Mesenchymal stem cell (in vitro differentiated cells and primary cell): ENCODE measurements around the gene ITGA11.

Experiments used
- DNase-seq: peaks from one replicate; pipeline ENCODE4 v3.0.0-alpha.2; 2013
- H2AFZ ChIP-seq: one replicate; pipeline ENCODE4 v1.6.1; 2013; ENCODE audit warnings: low read depth, mild to moderate bottlenecking, control low read depth, inconsistent platforms, low read length, moderate library complexity
- H2AK5ac ChIP-seq: 2 replicates; pipeline ENCODE4 v1.6.1; 2013; ENCODE audit warnings: low read length, moderate library complexity, mild to moderate bottlenecking, inconsistent platforms; ENCODE audit not compliant: severe bottlenecking
- H2BK120ac ChIP-seq: one replicate; pipeline ENCODE4 v1.6.1; 2013; ENCODE audit warnings: low read depth, mild to moderate bottlenecking, inconsistent platforms, low read length, moderate library complexity
- H2BK12ac ChIP-seq, 2 experiments: one replicate each; pipeline ENCODE4 v1.6.1; 2013; ENCODE audit warnings: inconsistent platforms in 2 of 2, low read length in 2 of 2, mild to moderate bottlenecking in 2 of 2, moderate library complexity in 2 of 2, control low read depth in 1 of 2
- H2BK15ac ChIP-seq: one replicate; pipeline ENCODE4 v1.6.1; 2013; ENCODE audit warnings: mild to moderate bottlenecking, low read depth, inconsistent platforms; ENCODE audit not compliant: poor library complexity, severe bottlenecking
- H2BK5ac ChIP-seq: 2 replicates; pipeline ENCODE4 v1.6.1; 2013; ENCODE audit warnings: low read depth, mild to moderate bottlenecking, low read length, control low read depth, inconsistent platforms; ENCODE audit not compliant: poor library complexity, severe bottlenecking
- H3K14ac ChIP-seq, 2 experiments: one replicate each; pipeline ENCODE4 v1.6.1; 2013; ENCODE audit warnings: inconsistent platforms in 2 of 2, low read length in 2 of 2, control low read depth in 1 of 2, mild to moderate bottlenecking in 1 of 2, moderate library complexity in 1 of 2
- H3K18ac ChIP-seq, 2 experiments: one replicate each; pipeline ENCODE4 v1.6.1; 2013; ENCODE audit warnings: inconsistent platforms in 2 of 2, low read length in 2 of 2, control low read depth in 1 of 2, low read depth in 1 of 2, mild to moderate bottlenecking in 1 of 2
- H3K23ac ChIP-seq, 2 experiments: one replicate each; pipeline ENCODE4 v1.6.1; 2013; ENCODE audit warnings: inconsistent platforms in 2 of 2, low read length in 2 of 2, mild to moderate bottlenecking in 2 of 2, moderate library complexity in 2 of 2, control low read depth in 1 of 2
- H3K27ac ChIP-seq: 2 replicates; pipeline ENCODE4 v1.5.1; 2013; ENCODE audit warnings: mild to moderate bottlenecking, moderate library complexity, low read length, control low read depth, inconsistent platforms; ENCODE audit not compliant: poor library complexity, severe bottlenecking
- H3K27me3 ChIP-seq, 2 experiments: 2 replicates each; pipeline versions ENCODE4 v1.6.1 to v1.7.0; 2013; ENCODE audit warnings: low read length in 2 of 2, mild to moderate bottlenecking in 2 of 2, moderate library complexity in 2 of 2, control low read depth in 1 of 2, inconsistent platforms in 1 of 2; ENCODE audit not compliant: control insufficient read depth in 1 of 2, insufficient read depth in 1 of 2
- H3K36me3 ChIP-seq, 2 experiments: 2 replicates each; pipeline versions ENCODE4 v1.6.1 to v1.7.0; 2013; ENCODE audit warnings: low read length in 2 of 2, control low read depth in 1 of 2, inconsistent platforms in 1 of 2, low read depth in 1 of 2, mild to moderate bottlenecking in 1 of 2; ENCODE audit not compliant: insufficient read depth in 2 of 2, control insufficient read depth in 1 of 2
- H3K4ac ChIP-seq, 2 experiments: one replicate each; pipeline ENCODE4 v1.6.1; 2013; ENCODE audit warnings: inconsistent platforms in 2 of 2, low read length in 2 of 2, mild to moderate bottlenecking in 2 of 2, moderate library complexity in 2 of 2, control low read depth in 1 of 2, low read depth in 1 of 2
- H3K4me1 ChIP-seq: 2 replicates; pipeline ENCODE4 v1.6.1; 2013; ENCODE audit warnings: low read depth, low read length, control low read depth; ENCODE audit not compliant: control insufficient read depth, insufficient read depth
- H3K4me2 ChIP-seq: 2 replicates; pipeline ENCODE4 v1.6.1; 2013; ENCODE audit warnings: low read length, mild to moderate bottlenecking, inconsistent platforms; ENCODE audit not compliant: poor library complexity, severe bottlenecking
- H3K4me3 ChIP-seq, 2 experiments: 2 replicates each; pipeline versions ENCODE4 v1.5.1 to v1.7.0; 2013; ENCODE audit warnings: low read length in 2 of 2, mild to moderate bottlenecking in 2 of 2, control low read depth in 1 of 2, low read depth in 1 of 2; ENCODE audit not compliant: insufficient read depth in 1 of 2
- H3K79me1 ChIP-seq: replicated peaks from 2 replicates; pipeline ENCODE4 v1.6.1; 2013; ENCODE audit warnings: mild to moderate bottlenecking, control low read depth, low read length, inconsistent platforms; ENCODE audit not compliant: poor library complexity, severe bottlenecking
- H3K9ac ChIP-seq: 2 replicates; pipeline ENCODE4 v1.7.0; 2013; ENCODE audit warnings: mild to moderate bottlenecking, low read length, moderate library complexity
- H3K9me3 ChIP-seq: 2 replicates; pipeline ENCODE4 v1.7.0; 2013; ENCODE audit warnings: mild to moderate bottlenecking, low read length; ENCODE audit not compliant: control insufficient read depth
- H4K8ac ChIP-seq: one replicate; pipeline ENCODE4 v1.6.1; 2013; ENCODE audit warnings: inconsistent platforms, mild to moderate bottlenecking, low read length, moderate library complexity
- H4K91ac ChIP-seq: one replicate; pipeline ENCODE4 v1.6.1; 2013; ENCODE audit warnings: mild to moderate bottlenecking, low read length, inconsistent platforms
- WGBS: methylation state at CpG from one replicate; pipeline ENCODE4 v1.1.7; 2013; ENCODE audit warnings: mixed read lengths; 5-methylcytosine and 5-hydroxymethylcytosine counted together

Gene ITGA11

DNA sequence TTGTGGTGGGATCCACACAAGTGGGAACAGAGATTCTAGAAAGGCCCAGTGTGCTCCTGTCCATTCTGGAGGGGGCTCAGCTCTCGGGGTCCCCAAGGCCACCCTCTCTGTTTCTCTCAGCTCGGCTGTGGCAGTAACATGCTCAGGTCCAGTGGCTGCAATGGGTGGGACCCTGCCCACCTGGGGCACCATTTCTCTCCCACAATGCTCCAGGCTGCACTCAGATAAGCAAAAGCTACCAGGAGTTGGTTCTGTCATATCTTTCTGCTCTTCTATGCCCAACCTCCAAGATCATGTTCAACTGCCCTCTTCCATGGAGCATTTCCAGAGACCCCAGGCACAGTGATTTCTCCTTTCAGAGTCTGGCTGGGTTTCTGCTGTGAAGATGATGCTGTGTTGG is 40.8 kb downstream of the ITGA11 start:
- WGBS = 92% methylated on average over 2 of the region's 2 CpGs
- no peak overlapping the region for H3K9ac ChIP-seq
- no peak for DNase-seq
- no peak overlapping the region for H3K23ac ChIP-seq
- no peak overlapping the region for H2AK5ac ChIP-seq
- no peak overlapping the region for H2BK5ac ChIP-seq
- peaks cover 0 to 25% of the 10 kb centered on the region in 2 experiments for H3K36me3 ChIP-seq
- peak overlapping the region; percentile 45 for H3K27ac ChIP-seq
- H3K4me2 ChIP-seq = no peak overlapping the region
- peak overlapping the region; percentile 63 for H2BK15ac ChIP-seq
- H3K4me1 ChIP-seq = peaks cover 15% of the 10 kb centered on the region
- H4K8ac ChIP-seq = peak overlapping the region; percentile 41
- peaks cover 7% of the 10 kb centered on the region for H3K9me3 ChIP-seq
- no peak overlapping the region for H3K4me3 ChIP-seq
- H3K79me1 ChIP-seq = peaks cover 18% of the 10 kb centered on the region
- H3K18ac ChIP-seq = peak overlapping the region; percentile 82 to 90
- peaks cover 0 to 24% of the 10 kb centered on the region in 2 experiments for H3K27me3 ChIP-seq
- H2BK12ac ChIP-seq = peak overlapping the region; percentile 65 to 97
- peak overlapping the region; percentile 49 to 88 for H3K4ac ChIP-seq
- H4K91ac ChIP-seq = peak overlapping the region; percentile 92
- peak overlapping the region in 1 of 2 experiments; percentile 62 for H3K14ac ChIP-seq
- no peak overlapping the region for H2AFZ ChIP-seq
- H2BK120ac ChIP-seq = peak overlapping the region; percentile 90

DNA sequence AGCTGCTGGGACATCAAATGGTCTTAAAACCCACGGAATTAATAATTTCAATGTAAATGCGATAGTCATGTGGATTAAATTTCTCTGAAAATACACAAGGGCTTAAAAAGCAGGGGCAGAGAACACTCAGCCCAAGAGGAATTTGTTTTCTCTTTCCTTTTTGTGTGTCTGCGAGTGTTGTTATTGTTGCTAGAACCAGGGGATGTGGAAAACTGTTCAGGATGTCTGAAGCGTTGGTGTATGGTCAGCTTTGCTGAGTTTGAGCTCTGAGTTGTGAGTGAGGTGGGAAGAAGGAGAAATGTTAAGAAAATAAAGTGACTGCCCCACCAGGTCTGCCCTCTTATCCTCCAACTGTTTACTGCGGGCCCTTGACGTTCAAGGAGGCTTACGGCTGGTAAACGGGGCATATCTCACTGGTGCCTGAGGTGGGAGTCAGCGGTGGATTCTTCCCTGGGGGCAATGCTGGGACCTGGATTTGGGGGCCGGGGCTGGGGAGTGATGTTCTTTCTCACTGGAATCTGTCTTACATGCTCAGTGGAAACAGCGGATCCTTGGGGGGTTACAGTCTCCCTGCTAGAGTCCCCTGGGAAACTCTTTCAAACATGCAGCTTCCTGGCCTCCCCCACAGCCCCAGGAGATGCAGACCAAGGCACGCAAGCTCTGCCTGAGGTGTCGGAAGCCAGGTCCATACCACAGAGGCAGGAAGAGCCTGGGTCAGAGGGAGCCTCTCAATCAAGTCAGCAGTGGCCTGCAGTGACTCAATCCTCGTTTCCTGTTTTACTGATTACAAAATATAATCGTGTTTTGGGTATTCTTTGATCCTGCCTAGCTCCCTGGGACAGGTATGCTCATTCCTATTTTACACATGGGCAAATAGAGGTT is 41.8 kb downstream of the ITGA11 start:
- Histone ChIP-seq H2BK12ac (peak overlapping the region; percentile 50 to 65), H3K4me2 (no peak overlapping the region), H3K23ac (no peak overlapping the region), H2AFZ (no peak overlapping the region), H3K18ac (peak overlapping the region; percentile 82 to 90), H3K27ac (peak overlapping the region; percentile 58), H3K4ac (peak overlapping the region; percentile 83 to 91), H3K4me1 (peaks cover 20% of the 10 kb centered on the region), H2BK5ac (no peak overlapping the region), H3K14ac (no peak overlapping the region), H3K9ac (no peak overlapping the region), H2AK5ac (no peak overlapping the region), H3K27me3 (peaks cover 0 to 24% of the 10 kb centered on the region in 2 experiments), H2BK15ac (no peak overlapping the region), H3K79me1 (peaks cover 24% of the 10 kb centered on the region), H2BK120ac (peak overlapping the region; percentile 83), H4K8ac (peak overlapping the region; percentile 71), H3K4me3 (no peak overlapping the region), H3K9me3 (peaks cover 7% of the 10 kb centered on the region), H3K36me3 (peaks cover 0 to 33% of the 10 kb centered on the region in 2 experiments), H4K91ac (peak overlapping the region; percentile 98)
- 7% methylated on average over 12 of the region's 15 CpGs for WGBS
- peak; percentile 95 for DNase-seq

DNA sequence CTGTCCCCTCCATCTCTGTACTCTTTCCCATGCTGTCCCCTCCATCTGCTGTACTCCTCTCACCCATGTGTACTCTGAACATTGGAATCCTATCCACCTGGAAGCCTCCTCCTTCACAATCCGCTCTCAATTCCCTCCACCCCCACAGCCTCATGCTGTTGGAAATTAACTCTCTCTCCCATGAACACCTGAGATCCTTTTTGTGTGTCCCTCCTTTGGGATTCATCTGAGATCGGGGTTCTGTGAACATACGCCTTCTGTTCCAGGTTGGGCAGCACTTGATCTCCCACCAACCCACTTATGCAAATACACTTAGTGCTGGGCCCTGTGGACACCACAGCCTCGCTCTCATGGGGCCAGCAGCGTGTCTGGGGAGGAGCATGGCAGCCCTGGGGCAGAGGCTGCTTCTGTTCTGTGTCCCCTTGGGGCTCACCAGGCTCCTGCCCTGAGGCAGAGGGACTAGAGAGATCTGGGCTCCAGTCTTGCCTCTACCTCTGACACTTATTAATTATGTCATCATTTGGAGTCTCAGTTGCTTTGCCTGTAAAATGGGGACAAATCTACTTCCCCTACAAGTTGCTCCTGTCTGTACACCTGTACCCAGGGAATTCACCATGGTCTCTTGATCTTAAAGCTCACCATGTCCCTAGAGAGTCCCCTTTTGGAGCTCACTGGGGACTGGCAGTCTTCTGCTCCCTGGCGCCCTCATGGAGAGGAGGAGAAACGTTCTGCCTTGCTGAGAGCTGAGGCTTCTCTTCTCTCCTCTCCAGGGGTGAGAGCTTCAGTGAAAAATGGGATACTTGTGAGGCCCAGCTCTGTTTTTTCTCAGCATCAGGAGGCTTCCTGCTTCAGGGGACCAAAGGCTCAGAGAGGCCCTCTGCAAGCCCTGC is 42.7 kb downstream of the ITGA11 start:
- Histone ChIP-seq H2BK12ac (peak overlapping the region; percentile 91 to 99), H3K18ac (peak overlapping the region; percentile 81 to 95), H3K27me3 (peaks cover 0 to 24% of the 10 kb centered on the region in 2 experiments), H2BK15ac (peak overlapping the region; percentile 87), H3K79me1 (peaks cover 26% of the 10 kb centered on the region), H4K8ac (peak overlapping the region; percentile 86), H2AK5ac (peak overlapping the region; percentile 58), H3K27ac (peak overlapping the region; percentile 58), H3K4ac (peak overlapping the region; percentile 83 to 91), H3K14ac (peak overlapping the region in 1 of 2 experiments; percentile 84), H2BK5ac (no peak overlapping the region), H2AFZ (no peak overlapping the region), H3K9ac (no peak overlapping the region), H2BK120ac (peak overlapping the region; percentile 83), H3K9me3 (peaks cover 7% of the 10 kb centered on the region), H3K36me3 (peaks cover 0 to 36% of the 10 kb centered on the region in 2 experiments), H3K23ac (peak overlapping the region in 1 of 2 experiments; percentile 57), H3K4me2 (no peak overlapping the region), H4K91ac (peak overlapping the region; percentile 98), H3K4me1 (peaks cover 26% of the 10 kb centered on the region), H3K4me3 (no peak overlapping the region)
- 78% methylated on average over 7 of the region's 7 CpGs for WGBS
- DNase-seq = no peak
